Neural progenitor cell (in vitro differentiated cells): ENCODE data around the gene GALNT13. TPM values are rescaled to one million over a fixed set of nuclear protein-coding genes. Genes with fewer than 3 reads are reported as not detected.

Experiments used
- DNase-seq: peaks from one replicate; pipeline ENCODE4 v3.0.0-alpha.2; 2016; ENCODE audit warnings: low spot score
- H2AFZ ChIP-seq: fragments of 200-600 bp; sonication (generic); replicated peaks from 2 replicates; pipeline ENCODE4 v1.6.1; 2016; ENCODE audit warnings: antibody characterized with exemption
- H3F3A ChIP-seq: fragments of 200-600 bp; sonication (generic); 2 replicates; pipeline ENCODE4 v1.6.1; 2016; ENCODE audit warnings: antibody characterized with exemption, low read depth
- H3K27ac ChIP-seq: fragments of 200-600 bp; sonication (generic); 2 replicates; pipeline ENCODE4 v1.5.1; 2016; ENCODE audit warnings: mild to moderate bottlenecking
- H3K27me3 ChIP-seq: fragments of 200-600 bp; sonication (generic); 2 replicates; pipeline ENCODE4 v1.6.1; 2016; ENCODE audit warnings: mild to moderate bottlenecking, moderate library complexity
- H3K36me3 ChIP-seq: fragments of 200-600 bp; sonication (generic); 2 replicates; pipeline ENCODE4 v1.5.1; 2016
- H3K4me1 ChIP-seq: fragments of 200-600 bp; sonication (generic); 2 replicates; pipeline ENCODE4 v1.6.1; 2016; ENCODE audit warnings: mixed run types
- H3K4me2 ChIP-seq: fragments of 200-600 bp; sonication (generic); 2 replicates; pipeline ENCODE4 v1.6.1; 2016
- H3K4me3 ChIP-seq: fragments of 200-600 bp; sonication (generic); 2 replicates; pipeline ENCODE4 v1.5.1; 2016
- H3K79me2 ChIP-seq: fragments of 200-600 bp; sonication (generic); 2 replicates; pipeline ENCODE4 v1.6.1; 2016; ENCODE audit warnings: low read depth
- H3K9ac ChIP-seq: fragments of 200-600 bp; sonication (generic); 2 replicates; pipeline ENCODE4 v1.6.1; 2016
- H3K9me3 ChIP-seq: fragments of 200-600 bp; sonication (generic); 2 replicates; pipeline ENCODE4 v1.5.1; 2016; ENCODE audit warnings: low read depth
- H4K20me1 ChIP-seq: fragments of 200-600 bp; sonication (generic); 2 replicates; pipeline ENCODE4 v1.6.1; 2016; ENCODE audit warnings: low read depth
- H3K27ac Mint-ChIP-seq: 3 replicates; pipeline ENCODE4 v1.8.0; 2021; ENCODE audit warnings: mixed read lengths
- H3K27me3 Mint-ChIP-seq: 2 replicates; pipeline ENCODE4 v1.8.0; 2022; ENCODE audit warnings: low read depth, mild to moderate bottlenecking, inconsistent platforms, moderate library complexity, mixed read lengths; ENCODE audit not compliant: insufficient read depth
- H3K36me3 Mint-ChIP-seq: 3 replicates; pipeline ENCODE4 v1.8.0; 2021; ENCODE audit warnings: mixed read lengths
- H3K4me1 Mint-ChIP-seq: 3 replicates; pipeline ENCODE4 v1.8.0; 2021; ENCODE audit warnings: mixed read lengths
- H3K4me3 Mint-ChIP-seq: 3 replicates; pipeline ENCODE4 v1.8.0; 2021; ENCODE audit warnings: mild to moderate bottlenecking, moderate library complexity, mixed read lengths
- H3K9me3 Mint-ChIP-seq: 3 replicates; pipeline ENCODE4 v1.8.0; 2020; ENCODE audit warnings: mixed read lengths
- EZH2 ChIP-seq: fragments of 200-600 bp; sonication (generic); IDR thresholded peaks from 2 replicates; pipeline ENCODE4 v1.6.1; 2017; ENCODE audit warnings: antibody characterized with exemption, mild to moderate bottlenecking, moderate library complexity
- EZH2phosphoT487 ChIP-seq: fragments of 200-600 bp; sonication (generic); IDR thresholded peaks from 2 replicates; pipeline ENCODE4 v1.6.1; 2017; ENCODE audit warnings: antibody characterized with exemption
- total RNA-seq: library from RNA; depleted of rRNA; stranded (reverse); fragments of >200 nt; gene quantifications from 2 replicates; pipeline ENCODE4 v1.2.3, GENCODE V29; 2015; ENCODE audit warnings: low replicate concordance
- TF ChIP-seq, protein P1 (sequence below): fragments of 200-600 bp; sonication (generic); IDR thresholded peaks from 2 replicates; pipeline ENCODE4 v1.5.1; 2017; ENCODE audit warnings: antibody characterized with exemption, mild to moderate bottlenecking

Gene GALNT13
- total RNA-seq, 1 donor from 2014 or later, result 5.9 TPM

DNA sequence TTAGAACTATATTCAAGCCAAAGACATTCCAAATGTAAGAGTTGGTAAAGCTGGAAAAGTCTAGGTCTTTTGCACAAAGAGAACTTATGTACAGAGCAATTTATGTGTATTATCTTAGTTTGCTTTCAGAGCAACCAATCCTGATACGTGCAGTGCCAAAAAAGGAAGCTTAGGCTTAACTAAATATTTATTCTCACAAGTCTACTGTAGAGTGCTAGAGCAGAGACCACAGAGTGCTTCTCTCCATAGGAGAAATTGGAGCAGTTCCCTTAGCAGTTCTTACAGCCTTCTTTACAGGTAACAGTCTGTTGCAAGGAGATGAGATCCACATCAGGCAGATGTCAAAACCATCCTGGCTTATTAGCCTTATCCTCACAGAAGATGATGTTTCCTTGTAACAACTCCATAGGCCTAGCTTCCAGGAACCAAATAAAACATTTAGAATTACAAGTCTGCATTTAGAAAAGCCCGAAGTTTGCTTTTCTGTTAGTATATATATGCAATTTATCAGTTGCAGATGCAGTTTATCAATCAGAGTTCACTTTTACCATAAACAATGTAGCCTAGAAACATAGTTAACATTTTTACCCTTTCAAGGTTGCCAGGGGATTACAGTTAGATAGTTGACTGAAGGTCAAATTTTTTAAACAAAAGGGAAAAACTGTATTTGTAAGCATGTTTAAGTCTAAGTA, 576.2 kb downstream of the GALNT13 start:
- Histone ChIP-seq H3K4me1 (no peaks in the 10 kb centered on the region), H3K9ac (no peak overlapping the region), H4K20me1 (no peaks in the 10 kb centered on the region), H3K27ac (no peak overlapping the region), H3K4me2 (no peak overlapping the region), H3F3A (no peaks in the 10 kb centered on the region), H2AFZ (no peak overlapping the region), H3K79me2 (no peaks in the 10 kb centered on the region), H3K36me3 (no peaks in the 10 kb centered on the region), H3K9me3 (no peaks in the 10 kb centered on the region), H3K4me3 (no peak overlapping the region), H3K27me3 (no peaks in the 10 kb centered on the region)
- H3K4me1 Mint-ChIP-seq, result no peaks in the 10 kb centered on the region
- no peak overlapping the region for H3K4me3 Mint-ChIP-seq
- no peaks in the 10 kb centered on the region for H3K9me3 Mint-ChIP-seq
- DNase-seq, result no peak
- H3K36me3 Mint-ChIP-seq, result no peaks in the 10 kb centered on the region
- H3K27me3 Mint-ChIP-seq, result no peaks in the 10 kb centered on the region
- no peak overlapping the region for H3K27ac Mint-ChIP-seq
- TF ChIP-seq EZH2, result no peak
- TF ChIP-seq, protein P1, sequence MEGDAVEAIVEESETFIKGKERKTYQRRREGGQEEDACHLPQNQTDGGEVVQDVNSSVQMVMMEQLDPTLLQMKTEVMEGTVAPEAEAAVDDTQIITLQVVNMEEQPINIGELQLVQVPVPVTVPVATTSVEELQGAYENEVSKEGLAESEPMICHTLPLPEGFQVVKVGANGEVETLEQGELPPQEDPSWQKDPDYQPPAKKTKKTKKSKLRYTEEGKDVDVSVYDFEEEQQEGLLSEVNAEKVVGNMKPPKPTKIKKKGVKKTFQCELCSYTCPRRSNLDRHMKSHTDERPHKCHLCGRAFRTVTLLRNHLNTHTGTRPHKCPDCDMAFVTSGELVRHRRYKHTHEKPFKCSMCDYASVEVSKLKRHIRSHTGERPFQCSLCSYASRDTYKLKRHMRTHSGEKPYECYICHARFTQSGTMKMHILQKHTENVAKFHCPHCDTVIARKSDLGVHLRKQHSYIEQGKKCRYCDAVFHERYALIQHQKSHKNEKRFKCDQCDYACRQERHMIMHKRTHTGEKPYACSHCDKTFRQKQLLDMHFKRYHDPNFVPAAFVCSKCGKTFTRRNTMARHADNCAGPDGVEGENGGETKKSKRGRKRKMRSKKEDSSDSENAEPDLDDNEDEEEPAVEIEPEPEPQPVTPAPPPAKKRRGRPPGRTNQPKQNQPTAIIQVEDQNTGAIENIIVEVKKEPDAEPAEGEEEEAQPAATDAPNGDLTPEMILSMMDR, result no peak
- no peak for TF ChIP-seq EZH2phosphoT487

- no peaks in the 10 kb centered on the region for H3K36me3 ChIP-seq
- no peak overlapping the region for H3K9ac ChIP-seq
- H3K4me1 Mint-ChIP-seq, result no peaks in the 10 kb centered on the region
- H3K27me3 ChIP-seq, result no peaks in the 10 kb centered on the region
- H3K27me3 Mint-ChIP-seq, result no peaks in the 10 kb centered on the region
- H3K9me3 ChIP-seq, result no peaks in the 10 kb centered on the region
- no peaks in the 10 kb centered on the region for H3K9me3 Mint-ChIP-seq
- H3K4me1 ChIP-seq, result no peaks in the 10 kb centered on the region
- no peaks in the 10 kb centered on the region for H3K36me3 Mint-ChIP-seq
- no peaks in the 10 kb centered on the region for H4K20me1 ChIP-seq
- DNase-seq, result no peak
- no peak overlapping the region for H2AFZ ChIP-seq
- no peak overlapping the region for H3K27ac Mint-ChIP-seq
- H3K79me2 ChIP-seq, result no peaks in the 10 kb centered on the region
- H3K27ac ChIP-seq, result no peak overlapping the region
- TF ChIP-seq EZH2phosphoT487, result no peak
- TF ChIP-seq, protein P1, result no peak
- TF ChIP-seq EZH2, result no peak
- H3K4me3 Mint-ChIP-seq, result no peak overlapping the region
- H3K4me2 ChIP-seq, result no peak overlapping the region
- no peaks in the 10 kb centered on the region for H3F3A ChIP-seq
- H3K4me3 ChIP-seq, result no peak overlapping the region
Measured at GRCh38 chr2:154449951-154450658, 578.4 kb downstream of the GALNT13 start.

DNA sequence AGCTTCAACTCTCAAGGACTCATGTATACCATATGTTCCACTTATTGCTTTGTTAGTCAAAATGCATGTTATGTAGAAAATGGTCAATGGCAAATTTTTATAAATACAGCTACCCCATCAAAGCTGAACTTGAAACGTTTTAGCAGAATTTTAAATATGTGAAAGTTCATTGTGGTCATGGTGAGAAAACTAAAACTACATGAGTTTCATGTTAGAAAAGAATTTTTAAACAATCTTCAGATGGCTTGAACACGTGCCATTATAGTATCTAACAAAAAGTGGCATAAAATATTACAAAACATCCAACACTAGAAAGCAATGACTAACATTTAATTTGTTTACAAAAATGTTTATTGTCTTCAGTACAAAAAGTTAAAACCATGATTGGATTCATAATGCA, 580.7 kb downstream of the GALNT13 start:
- Histone ChIP-seq H3K79me2 (no peaks in the 10 kb centered on the region), H3K9me3 (no peaks in the 10 kb centered on the region), H3K27ac (no peak overlapping the region), H3K4me1 (no peaks in the 10 kb centered on the region), H3K36me3 (no peaks in the 10 kb centered on the region), H3K27me3 (no peaks in the 10 kb centered on the region), H3K9ac (no peak overlapping the region), H4K20me1 (no peaks in the 10 kb centered on the region), H3F3A (no peaks in the 10 kb centered on the region), H2AFZ (no peak overlapping the region), H3K4me3 (no peak overlapping the region), H3K4me2 (no peak overlapping the region)
- DNase-seq, result no peak
- Mint-ChIP-seq H3K4me3 (no peak overlapping the region), H3K27ac (no peak overlapping the region), H3K36me3 (no peaks in the 10 kb centered on the region), H3K27me3 (no peaks in the 10 kb centered on the region), H3K4me1 (no peaks in the 10 kb centered on the region), H3K9me3 (no peaks in the 10 kb centered on the region)
- no peak for TF ChIP-seq EZH2
- no peak for TF ChIP-seq EZH2phosphoT487
- TF ChIP-seq, protein P1, result no peak
